Activated naive CD8-positive, alpha-beta T cell treated with anti-CD3 and anti-CD28 coated beads for 36 hours (primary cell): ENCODE results near the gene EME2. TPM values are rescaled to one million over a fixed set of nuclear protein-coding genes. Genes with fewer than 3 reads are reported as not detected.

ENCODE experiments used
- DNase-seq: peaks from one replicate; pipeline ENCODE4 v3.0.0; 2021
- H3K27ac Mint-ChIP-seq: one replicate; pipeline ENCODE4 v1.8.0; 2022; ENCODE audit warnings: mild to moderate bottlenecking, moderate library complexity, mixed read lengths
- H3K27me3 Mint-ChIP-seq: one replicate; pipeline ENCODE4 v1.8.0; 2022; ENCODE audit warnings: mild to moderate bottlenecking, mixed read lengths
- H3K36me3 Mint-ChIP-seq: one replicate; pipeline ENCODE4 v1.8.0; 2021; ENCODE audit warnings: mild to moderate bottlenecking, mixed read lengths
- H3K4me1 Mint-ChIP-seq: one replicate; pipeline ENCODE4 v1.8.0; 2021; ENCODE audit warnings: mixed read lengths
- H3K4me3 Mint-ChIP-seq: one replicate; pipeline ENCODE4 v1.8.0; 2022; ENCODE audit warnings: mild to moderate bottlenecking, moderate library complexity, mixed read lengths
- H3K9me3 Mint-ChIP-seq: one replicate; pipeline ENCODE4 v1.8.0; 2022; ENCODE audit warnings: mixed read lengths
- total RNA-seq, 2 experiments: library from RNA; stranded (reverse); gene quantifications; one replicate each; pipeline ENCODE4 v1.2.3, GENCODE V29; 2021

The EME2 gene
- total RNA-seq, 2 experiments from 2014 or later = 17.2 to 20.1 TPM

- DNase-seq = no peak
- H3K27me3 Mint-ChIP-seq = no peaks in the 10 kb centered on the region
- H3K36me3 Mint-ChIP-seq = peaks cover 6% of the 10 kb centered on the region
- H3K9me3 Mint-ChIP-seq = no peaks in the 10 kb centered on the region
- no peak overlapping the region for H3K4me3 Mint-ChIP-seq
- H3K4me1 Mint-ChIP-seq = peaks cover 10% of the 10 kb centered on the region
- H3K27ac Mint-ChIP-seq = no peak overlapping the region
These were observed 14.7 kb upstream of the EME2 start for GRCh38 chr16:1757714-1758461.

- Mint-ChIP-seq H3K4me1 (peaks cover 10% of the 10 kb centered on the region), H3K27ac (no peak overlapping the region), H3K27me3 (no peaks in the 10 kb centered on the region), H3K9me3 (no peaks in the 10 kb centered on the region), H3K4me3 (no peak overlapping the region), H3K36me3 (peaks cover 6% of the 10 kb centered on the region)
- DNase-seq = no peak
These were observed 13.7 kb upstream of the EME2 start for GRCh38 chr16:1758923-1759322.

GRCh38 chr16:1759511-1759910, 13.1 kb upstream of the EME2 start:
- H3K36me3 Mint-ChIP-seq = peaks cover 6% of the 10 kb centered on the region

GRCh38 chr16:1760911-1761310, 11.7 kb upstream of the EME2 start:
- no peaks in the 10 kb centered on the region for H3K9me3 Mint-ChIP-seq
- H3K4me1 Mint-ChIP-seq = peaks cover 10% of the 10 kb centered on the region
- no peak overlapping the region for H3K27ac Mint-ChIP-seq
- H3K4me3 Mint-ChIP-seq = no peak overlapping the region
- no peaks in the 10 kb centered on the region for H3K36me3 Mint-ChIP-seq
- DNase-seq = no peak
- no peaks in the 10 kb centered on the region for H3K27me3 Mint-ChIP-seq

More at GRCh38 chr16:1759511-1759910, 13.1 kb upstream of the EME2 start:
- DNase-seq = no peak
- no peaks in the 10 kb centered on the region for H3K27me3 Mint-ChIP-seq
- H3K9me3 Mint-ChIP-seq = no peaks in the 10 kb centered on the region
- H3K4me3 Mint-ChIP-seq = no peak overlapping the region
- peaks cover 10% of the 10 kb centered on the region for H3K4me1 Mint-ChIP-seq
- no peak overlapping the region for H3K27ac Mint-ChIP-seq

GRCh38 chr16:1761751-1762150, 10.9 kb upstream of the EME2 start:
- Mint-ChIP-seq H3K4me1 (peaks cover 8% of the 10 kb centered on the region), H3K9me3 (no peaks in the 10 kb centered on the region), H3K27me3 (no peaks in the 10 kb centered on the region), H3K27ac (no peak overlapping the region), H3K4me3 (no peak overlapping the region), H3K36me3 (no peaks in the 10 kb centered on the region)
- no peak for DNase-seq

GRCh38 chr16:1762196-1762878, 10.3 kb upstream of the EME2 start:
- Mint-ChIP-seq H3K4me3 (no peak overlapping the region), H3K36me3 (no peaks in the 10 kb centered on the region)

GRCh38 chr16:1762879-1763520, 9.6 kb upstream of the EME2 start:
- H3K4me1 Mint-ChIP-seq = no peaks in the 10 kb centered on the region
- DNase-seq = no peak
- peaks cover 2% of the 10 kb centered on the region for H3K36me3 Mint-ChIP-seq
- H3K27ac Mint-ChIP-seq = no peak overlapping the region
- H3K4me3 Mint-ChIP-seq = no peak overlapping the region
- H3K9me3 Mint-ChIP-seq = no peaks in the 10 kb centered on the region
- no peaks in the 10 kb centered on the region for H3K27me3 Mint-ChIP-seq

More at GRCh38 chr16:1762196-1762878, 10.3 kb upstream of the EME2 start:
- H3K27ac Mint-ChIP-seq = no peak overlapping the region
- no peaks in the 10 kb centered on the region for H3K27me3 Mint-ChIP-seq
- DNase-seq = no peak
- peaks cover 3% of the 10 kb centered on the region for H3K4me1 Mint-ChIP-seq
- H3K9me3 Mint-ChIP-seq = no peaks in the 10 kb centered on the region

- Mint-ChIP-seq H3K4me1 (no peaks in the 10 kb centered on the region), H3K27ac (no peak overlapping the region), H3K27me3 (no peaks in the 10 kb centered on the region), H3K4me3 (no peak overlapping the region), H3K9me3 (no peaks in the 10 kb centered on the region), H3K36me3 (peaks cover 2% of the 10 kb centered on the region)
- no peak for DNase-seq
These were observed 8.8 kb upstream of the EME2 start for GRCh38 chr16:1763521-1764511.

- Mint-ChIP-seq H3K36me3 (peaks cover 2% of the 10 kb centered on the region), H3K4me3 (no peak overlapping the region), H3K4me1 (peaks cover under 1% of the 10 kb centered on the region)
These were observed 7.6 kb upstream of the EME2 start for GRCh38 chr16:1764971-1765370.

GRCh38 chr16:1765826-1766225, 6.8 kb upstream of the EME2 start:
- H3K36me3 Mint-ChIP-seq = peaks cover 7% of the 10 kb centered on the region
- no peak overlapping the region for H3K27ac Mint-ChIP-seq
- no peak overlapping the region for H3K4me3 Mint-ChIP-seq
- no peaks in the 10 kb centered on the region for H3K9me3 Mint-ChIP-seq
- no peaks in the 10 kb centered on the region for H3K27me3 Mint-ChIP-seq
- no peak for DNase-seq
- peaks cover 5% of the 10 kb centered on the region for H3K4me1 Mint-ChIP-seq

More at GRCh38 chr16:1764971-1765370, 7.6 kb upstream of the EME2 start:
- H3K27ac Mint-ChIP-seq = no peak overlapping the region
- DNase-seq = no peak
- H3K9me3 Mint-ChIP-seq = no peaks in the 10 kb centered on the region
- H3K27me3 Mint-ChIP-seq = no peaks in the 10 kb centered on the region

GRCh38 chr16:1766231-1766630, 6.4 kb upstream of the EME2 start:
- H3K4me1 Mint-ChIP-seq = peaks cover 5% of the 10 kb centered on the region
- no peak overlapping the region for H3K27ac Mint-ChIP-seq
- no peak overlapping the region for H3K4me3 Mint-ChIP-seq
- no peak for DNase-seq
- H3K36me3 Mint-ChIP-seq = peaks cover 7% of the 10 kb centered on the region
- H3K9me3 Mint-ChIP-seq = no peaks in the 10 kb centered on the region
- H3K27me3 Mint-ChIP-seq = no peaks in the 10 kb centered on the region

GRCh38 chr16:1766701-1767100, 5.9 kb upstream of the EME2 start:
- H3K27ac Mint-ChIP-seq = no peak overlapping the region

GRCh38 chr16:1767116-1767994, 5.3 kb upstream of the EME2 start:
- no peak overlapping the region for H3K4me3 Mint-ChIP-seq
- no peak for DNase-seq
- no peaks in the 10 kb centered on the region for H3K9me3 Mint-ChIP-seq
- H3K4me1 Mint-ChIP-seq = peaks cover 7% of the 10 kb centered on the region
- no peak overlapping the region for H3K27ac Mint-ChIP-seq
- peaks cover 14% of the 10 kb centered on the region for H3K36me3 Mint-ChIP-seq
- peaks cover 3% of the 10 kb centered on the region for H3K27me3 Mint-ChIP-seq

More at GRCh38 chr16:1766701-1767100, 5.9 kb upstream of the EME2 start:
- Mint-ChIP-seq H3K9me3 (no peaks in the 10 kb centered on the region), H3K27me3 (no peaks in the 10 kb centered on the region), H3K36me3 (peaks cover 8% of the 10 kb centered on the region), H3K4me1 (peaks cover 5% of the 10 kb centered on the region), H3K4me3 (no peak overlapping the region)
- no peak for DNase-seq
